Left lobe of liver (tissue), 2 donors: ENCODE measurements around the gene RPS27. TPM values are rescaled to one million over a fixed set of nuclear protein-coding genes. Genes with fewer than 3 reads are reported as not detected.
"Not testable (repeated sequence)": the region's sequence is repeated elsewhere in the genome, so short reads cannot be mapped to it uniquely, and the experiment has no call there.

Experiments
- ATAC-seq: fragments of 200-7000 bp; cut with Tn5 transposase; one replicate; pipeline ENCODE4 v1.9.1; 2020; ENCODE audit warnings: mild to moderate bottlenecking, moderate library complexity
- DNase-seq: peaks from one replicate; pipeline ENCODE4 v3.0.0-alpha.2; 2020; ENCODE audit warnings: low spot score
- total RNA-seq: library from RNA; stranded (reverse); gene quantifications from one replicate; pipeline ENCODE4 v1.2.1, GENCODE V29; 2021
- donor health status: DM: no; HTN: no; CAD: no; lungs with moderate emphysema.
- donor health status: DM: no; HTN: yes; CAD: no.

Gene RPS27
- total RNA-seq, 1 donor from 2014 or later = 409 TPM

- DNase-seq (no peak), ATAC-seq (no peak)
Observed at GRCh38 chr1:153985341-153985912, 5.1 kb upstream of the RPS27 start.

- ATAC-seq (peak; percentile 86), DNase-seq (peak; percentile 92)
Observed at GRCh38 chr1:153985941-153986761, 4.4 kb upstream of the RPS27 start, which contains the start of gene RAB13. Gene RAB13 (minus strand): TSS chr1:153986339. CDS start chr1:153986236, 103 bp downstream.

- DNase-seq (no peak), ATAC-seq (no peak)
Observed at GRCh38 chr1:153987621-153988020, 2.9 kb upstream of the RPS27 start.

GRCh38 chr1:153991151-153991630 lies 629 bp downstream of the RPS27 start:
- DNase-seq (no peak), ATAC-seq (no peak)

GRCh38 chr1:153991806-153992205 lies 1.2 kb downstream of the RPS27 start:
- ATAC-seq (no peak), DNase-seq (no peak)

GRCh38 chr1:153995202-153995601 lies 4.6 kb downstream of the RPS27 start:
- ATAC-seq = no peak
- no peak for DNase-seq

- ATAC-seq (no peak), DNase-seq (no peak)
Observed at GRCh38 chr1:153995640-153996039, 5.1 kb downstream of the RPS27 start.

- not testable (repeated sequence) for DNase-seq, ATAC-seq
Observed at GRCh38 chr1:153996882-153997281, 6.3 kb downstream of the RPS27 start.

- no peak for ATAC-seq
- DNase-seq = no peak
Observed at GRCh38 chr1:154000420-154000819, 9.9 kb downstream of the RPS27 start.

- no peak for DNase-seq
- ATAC-seq = no peak
Observed at GRCh38 chr1:154006136-154006535, 15.6 kb downstream of the RPS27 start.

- no peak for ATAC-seq
- DNase-seq = no peak
Observed at GRCh38 chr1:154012129-154012528, 21.6 kb downstream of the RPS27 start.

GRCh38 chr1:154012543-154012942 lies 22.0 kb downstream of the RPS27 start:
- not testable (repeated sequence) for DNase-seq, ATAC-seq

GRCh38 chr1:154014154-154014907 lies 23.8 kb downstream of the RPS27 start:
- DNase-seq (no peak), ATAC-seq (no peak)

GRCh38 chr1:154019269-154019668 lies 28.7 kb downstream of the RPS27 start:
- peak; percentile 69 for ATAC-seq
- no peak for DNase-seq

- no peak for DNase-seq
- no peak for ATAC-seq
Observed at GRCh38 chr1:154019940-154020339, 29.4 kb downstream of the RPS27 start.

- DNase-seq, ATAC-seq: not testable (repeated sequence)
Observed at GRCh38 chr1:154033697-154034096, 43.1 kb downstream of the RPS27 start.

Other genes starting within 250 kb of the RPS27 start
- gene SLC27A3, start 215.4 kb upstream of the RPS27 start, total RNA-seq = 60.7 TPM
- gene GATAD2B, start 67.8 kb upstream of the RPS27 start, total RNA-seq = 18.9 TPM
- 25.4 TPM for gene DENND4B, start 44.0 kb upstream of the RPS27 start, total RNA-seq
- 23.8 TPM for gene CRTC2, start 32.1 kb upstream of the RPS27 start, total RNA-seq
- gene SLC39A1, start 27.2 kb upstream of the RPS27 start, total RNA-seq = 38.8 TPM
- 9.0 TPM for gene CREB3L4, start 22.9 kb upstream of the RPS27 start, total RNA-seq
- gene JTB, start 13.1 kb upstream of the RPS27 start, total RNA-seq = 97.0 TPM
- 46.3 TPM for gene RAB13, start 4.4 kb upstream of the RPS27 start, total RNA-seq
- 0.10 TPM for gene NUP210L, start 164.3 kb downstream of the RPS27 start, total RNA-seq
- gene TPM3, start 201.3 kb downstream of the RPS27 start, total RNA-seq = 92.7 TPM
- gene CFAP141, start 215.6 kb downstream of the RPS27 start, total RNA-seq = not detected
- 38.0 TPM for gene UBAP2L, start 230.2 kb downstream of the RPS27 start, total RNA-seq